Fibroblast of the aortic adventitia (primary cell): Measurements from ENCODE around the gene NKD2. TPM values are rescaled to one million over a fixed set of nuclear protein-coding genes. Genes with fewer than 3 reads are reported as not detected.

Experiments used
- DNase-seq: peaks from one replicate; pipeline ENCODE4 v3.0.0-alpha.2; 2010; ENCODE audit warnings: low read depth
- H3K4me3 ChIP-seq: 2 replicates; pipeline ENCODE4 v1.5.1; 2011; ENCODE audit warnings: low read depth, mild to moderate bottlenecking, control low read depth, low read length, moderate library complexity
- total RNA-seq: library from RNA; depleted of rRNA; stranded (reverse); fragments of >200 nt; gene quantifications from 2 replicates; pipeline ENCODE4 v1.2.3, GENCODE V29; 2012; ENCODE audit warnings: low replicate concordance
- TF ChIP-seq, protein P1 (sequence below): IDR thresholded peaks from 2 replicates; pipeline ENCODE4 v1.5.1; 2011; ENCODE audit warnings: mild to moderate bottlenecking, low read length, control low read depth, inconsistent platforms; ENCODE audit not compliant: insufficient read depth

Gene NKD2, protein sequence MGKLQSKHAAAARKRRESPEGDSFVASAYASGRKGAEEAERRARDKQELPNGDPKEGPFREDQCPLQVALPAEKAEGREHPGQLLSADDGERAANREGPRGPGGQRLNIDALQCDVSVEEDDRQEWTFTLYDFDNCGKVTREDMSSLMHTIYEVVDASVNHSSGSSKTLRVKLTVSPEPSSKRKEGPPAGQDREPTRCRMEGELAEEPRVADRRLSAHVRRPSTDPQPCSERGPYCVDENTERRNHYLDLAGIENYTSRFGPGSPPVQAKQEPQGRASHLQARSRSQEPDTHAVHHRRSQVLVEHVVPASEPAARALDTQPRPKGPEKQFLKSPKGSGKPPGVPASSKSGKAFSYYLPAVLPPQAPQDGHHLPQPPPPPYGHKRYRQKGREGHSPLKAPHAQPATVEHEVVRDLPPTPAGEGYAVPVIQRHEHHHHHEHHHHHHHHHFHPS
- total RNA-seq, result 0.81 TPM in 1 of 2 replicates, not detected in the other

DNA sequence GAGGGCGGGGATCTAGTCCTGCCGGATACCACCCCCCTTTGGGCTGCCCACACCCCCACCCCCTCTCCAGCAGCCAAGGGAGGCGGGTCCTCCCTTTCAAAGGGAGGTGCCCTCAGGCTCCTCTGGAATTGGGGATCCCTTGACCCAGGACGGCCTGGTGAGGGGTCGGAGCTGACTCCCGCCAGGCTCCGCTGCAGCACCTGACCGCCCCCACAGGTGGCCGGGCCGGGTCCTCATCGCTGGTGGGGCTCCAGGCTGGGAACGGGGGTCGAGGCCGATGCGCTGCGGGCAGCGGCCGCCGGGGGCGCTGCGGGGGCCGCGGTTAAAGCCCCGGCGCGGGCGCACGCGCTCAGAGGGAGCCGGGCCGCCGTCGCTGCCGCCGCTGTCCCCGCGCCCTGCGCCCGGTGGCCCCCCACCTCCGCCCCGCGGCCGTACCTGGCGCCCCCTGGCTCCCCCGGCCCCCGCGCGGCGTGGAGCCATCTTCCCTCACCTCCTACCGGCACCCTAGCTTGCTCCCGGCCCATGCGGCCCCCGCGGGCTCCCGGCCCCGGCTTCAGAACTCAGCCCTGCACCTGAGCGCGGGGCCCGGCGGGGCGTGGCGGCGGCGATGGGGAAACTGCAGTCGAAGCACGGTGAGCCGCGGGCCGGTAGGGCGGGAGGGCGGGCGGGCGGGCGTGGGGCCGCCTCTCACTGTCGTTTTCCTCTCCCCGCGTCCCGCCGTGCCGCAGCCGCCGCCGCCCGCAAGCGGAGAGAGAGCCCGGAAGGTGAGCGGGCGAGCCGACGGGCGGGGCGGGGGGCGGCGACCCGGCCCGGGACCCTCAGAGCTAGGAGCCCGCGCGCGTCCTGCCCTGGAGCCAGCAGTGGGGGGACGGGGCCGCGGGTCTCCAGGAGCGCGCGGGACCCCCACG is at the start of gene NKD2:
Gene NKD2, plus strand, starts transcription at position 352 of the 908 bp plus-strand sequence. Its CDS starts 256 bp downstream, at position 608.
- H3K4me3 ChIP-seq, result peak within 1 kb of the TSS; percentile 57
- no peak for DNase-seq
- TF ChIP-seq, protein P1, sequence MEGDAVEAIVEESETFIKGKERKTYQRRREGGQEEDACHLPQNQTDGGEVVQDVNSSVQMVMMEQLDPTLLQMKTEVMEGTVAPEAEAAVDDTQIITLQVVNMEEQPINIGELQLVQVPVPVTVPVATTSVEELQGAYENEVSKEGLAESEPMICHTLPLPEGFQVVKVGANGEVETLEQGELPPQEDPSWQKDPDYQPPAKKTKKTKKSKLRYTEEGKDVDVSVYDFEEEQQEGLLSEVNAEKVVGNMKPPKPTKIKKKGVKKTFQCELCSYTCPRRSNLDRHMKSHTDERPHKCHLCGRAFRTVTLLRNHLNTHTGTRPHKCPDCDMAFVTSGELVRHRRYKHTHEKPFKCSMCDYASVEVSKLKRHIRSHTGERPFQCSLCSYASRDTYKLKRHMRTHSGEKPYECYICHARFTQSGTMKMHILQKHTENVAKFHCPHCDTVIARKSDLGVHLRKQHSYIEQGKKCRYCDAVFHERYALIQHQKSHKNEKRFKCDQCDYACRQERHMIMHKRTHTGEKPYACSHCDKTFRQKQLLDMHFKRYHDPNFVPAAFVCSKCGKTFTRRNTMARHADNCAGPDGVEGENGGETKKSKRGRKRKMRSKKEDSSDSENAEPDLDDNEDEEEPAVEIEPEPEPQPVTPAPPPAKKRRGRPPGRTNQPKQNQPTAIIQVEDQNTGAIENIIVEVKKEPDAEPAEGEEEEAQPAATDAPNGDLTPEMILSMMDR, result peak; percentile 38

DNA sequence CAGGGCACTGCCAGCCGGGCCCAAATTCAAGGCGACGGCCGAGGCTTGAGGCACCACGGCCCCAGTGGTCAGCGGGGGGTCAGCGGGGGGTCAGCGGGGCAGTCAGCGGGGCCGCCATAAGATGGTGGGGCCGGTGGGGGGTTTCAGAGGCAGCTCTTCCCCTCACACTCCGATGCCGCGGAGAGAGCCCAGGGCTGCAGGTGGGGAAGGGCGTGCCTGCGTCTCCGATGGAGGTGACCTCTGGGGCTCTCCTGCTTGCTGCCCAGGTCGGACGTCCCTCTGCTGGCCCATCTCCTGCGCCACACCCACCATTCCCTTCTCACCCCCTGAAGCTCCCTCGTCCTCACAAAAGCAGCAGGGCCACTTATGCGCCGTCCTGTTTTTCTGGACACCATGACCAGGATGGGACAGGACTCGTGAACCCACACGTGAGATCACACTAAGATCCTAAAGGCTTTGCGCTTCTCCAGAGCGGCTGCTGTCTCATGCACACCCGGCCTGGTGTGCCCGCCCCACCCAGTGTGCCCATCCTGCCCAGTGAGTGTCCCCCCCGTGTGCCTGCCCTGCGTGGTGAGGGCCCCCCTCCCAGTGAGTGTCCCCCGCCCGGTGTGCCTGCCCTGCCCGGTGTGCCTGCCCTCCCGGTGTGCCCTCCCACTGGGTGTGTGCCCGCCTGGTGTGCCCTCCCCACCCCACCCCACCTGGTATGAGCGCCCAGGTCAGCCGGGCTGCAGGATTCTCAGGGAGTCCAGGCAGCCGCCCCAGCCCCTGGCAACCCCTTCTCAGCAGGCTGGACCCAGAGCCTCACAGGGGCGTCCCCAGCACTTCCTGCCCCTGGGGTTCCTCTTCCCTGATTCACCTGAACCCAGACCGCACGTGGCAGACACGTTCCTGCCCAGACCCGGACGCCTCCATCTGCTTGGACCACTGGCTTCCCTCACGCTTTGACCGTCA is 48.7 kb upstream of the NKD2 start:
- TF ChIP-seq, protein P1, result no peak
- no peak for DNase-seq
- H3K4me3 ChIP-seq, result no peak overlapping the region

DNA sequence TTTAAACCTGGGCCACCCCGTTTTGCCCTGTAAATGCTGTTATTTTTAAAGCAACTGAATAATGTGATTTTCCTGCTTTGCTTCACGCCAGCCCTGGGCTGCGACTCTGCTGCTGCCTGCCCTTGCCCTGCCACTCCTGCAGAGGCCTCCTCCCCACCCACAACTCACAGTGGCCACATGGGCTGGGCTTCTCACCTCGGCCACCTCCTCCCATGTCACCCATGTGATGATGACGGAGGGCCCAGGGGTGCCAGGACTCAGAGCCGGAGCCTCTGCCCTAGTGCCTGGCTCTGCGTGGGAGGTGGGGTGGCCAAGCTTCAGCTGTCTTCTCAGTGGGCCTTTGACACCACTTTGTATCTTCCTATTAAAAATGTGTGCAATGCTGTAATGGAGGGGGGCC is 48.1 kb upstream of the NKD2 start:
- TF ChIP-seq, protein P1, result no peak
- no peak for DNase-seq
- H3K4me3 ChIP-seq, result no peak overlapping the region

DNA sequence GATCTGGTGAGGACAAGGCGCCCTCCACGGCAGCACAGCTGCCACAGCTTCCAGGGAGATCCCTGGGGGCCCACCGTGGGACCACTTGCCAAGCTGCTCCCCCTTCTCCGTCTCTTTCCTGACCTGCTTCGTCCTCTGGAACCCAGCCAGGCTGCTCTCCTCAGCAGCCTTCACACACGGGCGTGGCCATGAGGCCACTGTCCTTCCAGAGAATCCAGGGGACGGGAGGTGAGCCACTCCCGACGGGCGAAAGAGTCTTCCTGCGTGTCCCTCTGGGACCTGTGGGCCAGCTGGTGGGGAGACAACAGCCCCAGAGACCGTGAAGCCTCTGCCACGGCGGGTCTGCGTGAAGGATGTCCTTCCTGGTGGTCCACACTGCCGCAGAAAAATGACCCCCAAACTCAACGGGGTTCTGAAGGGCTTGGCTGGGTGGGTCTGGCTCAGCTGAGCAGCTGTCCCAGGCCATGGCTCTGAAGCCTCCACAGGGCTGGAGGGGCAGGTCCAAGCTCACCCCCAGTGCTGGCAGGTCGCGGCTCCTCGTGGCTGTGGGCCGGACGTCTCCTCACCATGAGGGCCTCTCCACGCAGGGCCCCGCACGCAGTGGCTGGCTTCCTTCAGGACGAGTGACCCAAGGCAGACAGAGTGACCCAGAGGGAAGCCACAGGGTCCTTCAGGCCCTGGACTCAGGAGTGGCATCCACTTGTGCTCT is 47.4 kb upstream of the NKD2 start:
- TF ChIP-seq, protein P1, result no peak
- H3K4me3 ChIP-seq, result no peak overlapping the region
- DNase-seq, result no peak

DNA sequence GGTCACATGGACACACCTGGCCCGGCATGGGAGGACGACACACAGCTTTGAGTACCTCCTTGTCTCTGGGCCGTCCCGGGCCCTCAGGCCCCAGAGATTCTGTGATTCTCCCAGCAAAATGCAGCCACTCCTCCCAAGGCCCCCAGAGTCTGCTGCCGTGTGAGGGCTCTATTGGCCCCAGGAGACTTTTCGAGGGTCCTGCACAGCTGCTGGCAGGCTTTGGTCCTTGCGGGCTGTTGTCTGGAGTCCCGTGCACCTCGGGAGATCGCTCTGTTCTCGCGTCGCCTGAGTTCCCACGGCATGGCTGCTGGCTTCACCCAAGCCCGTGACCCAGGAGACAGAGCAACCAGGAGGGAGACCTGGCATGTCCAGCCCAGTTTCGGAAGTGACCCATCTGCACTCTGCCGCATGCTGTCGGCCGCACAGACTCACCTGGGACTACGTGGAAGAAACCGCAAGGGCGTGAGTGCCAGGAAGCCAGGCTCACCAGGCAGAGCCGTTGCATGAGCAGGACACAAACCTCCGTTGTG is 46.8 kb upstream of the NKD2 start:
- H3K4me3 ChIP-seq, result no peak overlapping the region
- DNase-seq, result no peak
- TF ChIP-seq, protein P1, result no peak
